Measurements from ENCODE around the gene FAM72C. TPM values are rescaled to one million over a fixed set of nuclear protein-coding genes. Genes with fewer than 3 reads are reported as not detected.
"Not testable (repeated sequence)": the region's sequence is repeated elsewhere in the genome, so short reads cannot be mapped to it uniquely, and the experiment has no call there.

Gene FAM72C
- total RNA-seq, 4 donors from 2014 or later: 0.61 TPM; not detected in 3

DNA sequence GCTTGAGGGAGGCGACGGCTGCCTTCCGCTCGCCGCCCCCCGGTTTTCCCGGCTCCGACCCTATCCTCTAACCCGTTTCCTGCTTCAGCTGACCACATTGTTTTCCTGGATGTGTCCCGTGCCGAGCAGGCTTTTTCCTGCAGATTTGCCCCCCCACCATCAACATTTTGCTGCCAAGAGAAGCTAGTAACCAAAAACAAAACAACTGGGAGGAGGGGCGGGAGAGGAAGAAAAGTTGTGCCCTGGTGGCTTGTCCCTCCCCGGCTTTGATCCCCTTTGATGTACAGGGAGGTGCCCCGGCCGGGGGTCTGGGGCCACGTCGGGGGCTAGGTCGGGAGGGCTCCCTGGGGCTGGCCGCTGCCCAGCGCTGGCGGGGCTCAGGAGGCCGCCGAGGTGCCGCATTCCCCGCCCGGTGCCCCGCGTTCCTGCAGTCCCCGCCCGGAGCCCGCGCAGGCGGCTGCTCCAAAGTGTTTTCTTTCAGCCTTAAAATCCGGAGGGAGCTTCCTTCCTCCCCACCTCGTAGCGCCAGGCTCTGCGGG lies 2.2 kb upstream of the FAM72C start:
- H3K4me3 ChIP-seq: peak overlapping the region in 3 of 4 donors; percentile 27 to 46 (median 30)
- in situ Hi-C loops (cut with MboI; ENCODE audit: low sequenced_read_pairs in 4 of 4); H3K36me3 ChIP-seq; intact Hi-C loops (cut with DNase I; ENCODE audit: low total_unique reads); H3K9me3 ChIP-seq; H3K4me1 ChIP-seq; ATAC-seq; H3K27ac ChIP-seq; H3K27me3 ChIP-seq: not testable (repeated sequence)
- DNase-seq: peak in 1 of 2 donors; percentile 1

DNA sequence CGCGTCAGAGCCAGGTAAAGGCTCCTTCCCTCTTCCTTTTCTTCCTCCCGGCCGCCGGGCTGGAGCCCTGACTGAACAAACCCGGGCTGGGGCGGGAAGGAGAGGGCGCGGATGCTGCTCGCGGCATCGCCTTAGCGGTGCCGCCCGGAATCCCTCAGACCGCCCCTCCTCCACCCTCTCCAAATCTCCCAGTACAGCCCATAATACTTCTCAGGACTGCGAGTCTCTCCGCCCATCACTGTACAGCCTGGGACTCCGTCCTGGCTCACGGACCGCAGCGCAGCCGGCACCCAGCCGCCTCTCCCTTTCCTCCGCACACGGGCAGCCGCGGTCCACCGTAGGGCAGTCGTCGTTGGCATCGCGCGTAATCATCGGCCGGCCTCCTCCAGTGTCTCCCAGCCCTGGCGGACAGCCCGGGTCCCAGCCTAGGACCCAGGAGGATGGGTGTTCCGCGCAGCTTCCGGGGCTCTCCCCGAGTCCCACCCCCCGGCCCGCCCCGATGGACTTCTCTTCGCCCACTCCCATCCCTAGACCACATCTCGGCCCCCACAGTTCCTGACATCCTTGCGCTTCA lies 1.1 kb upstream of the FAM72C start:
- H3K27ac ChIP-seq; H3K4me1 ChIP-seq; in situ Hi-C loops (cut with MboI; ENCODE audit: low sequenced_read_pairs in 4 of 4); H3K9me3 ChIP-seq; H3K4me3 ChIP-seq; intact Hi-C loops (cut with DNase I; ENCODE audit: low total_unique reads); H3K36me3 ChIP-seq; H3K27me3 ChIP-seq; DNase-seq: not testable (repeated sequence)
- ATAC-seq: peak; percentile 4 to 19

DNA sequence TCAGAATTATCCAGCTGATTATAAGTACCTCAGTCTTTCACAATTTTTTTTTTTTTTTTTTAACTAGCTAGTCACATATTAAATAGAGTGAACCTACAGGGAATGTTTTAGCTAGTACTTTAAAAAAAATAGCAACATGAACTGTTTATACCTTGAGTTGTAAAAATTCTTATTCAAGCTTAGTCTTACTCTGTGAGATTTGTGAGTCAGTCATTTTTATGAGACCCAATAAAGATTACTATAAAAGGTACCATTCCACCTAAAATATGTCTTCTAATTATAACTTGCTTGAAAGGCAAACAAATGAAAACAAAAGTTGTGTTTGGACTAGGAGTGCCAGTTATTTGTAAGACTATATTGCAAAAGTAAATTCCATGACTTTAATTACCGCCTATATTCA lies 5.9 kb downstream of the FAM72C start:
- ATAC-seq; DNase-seq; H3K4me3 ChIP-seq; H3K4me1 ChIP-seq; H3K27me3 ChIP-seq; intact Hi-C loops (cut with DNase I; ENCODE audit: low total_unique reads); in situ Hi-C loops (cut with MboI; ENCODE audit: low sequenced_read_pairs in 4 of 4); H3K9me3 ChIP-seq; H3K27ac ChIP-seq; H3K36me3 ChIP-seq: not testable (repeated sequence)

DNA sequence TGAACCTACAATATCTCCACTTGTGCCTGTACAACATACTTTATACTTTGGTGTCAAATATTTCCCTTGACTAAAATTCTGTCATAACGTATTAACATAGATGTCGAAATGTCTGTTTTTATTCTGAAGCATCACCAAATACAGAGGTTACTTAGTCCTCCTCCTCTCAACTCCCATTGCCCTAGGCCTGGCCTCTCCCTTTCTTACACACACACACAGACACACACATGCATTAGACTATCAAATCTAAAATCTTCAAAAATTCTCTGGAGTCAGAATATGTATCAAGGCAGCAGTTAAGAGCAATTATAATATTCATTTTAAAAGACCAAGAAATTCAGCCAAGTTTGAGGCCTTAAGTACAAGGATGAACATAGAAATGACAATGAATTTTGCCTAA lies 7.5 kb downstream of the FAM72C start:
- intact Hi-C loops (cut with DNase I; ENCODE audit: low total_unique reads); H3K4me1 ChIP-seq; in situ Hi-C loops (cut with MboI; ENCODE audit: low sequenced_read_pairs in 4 of 4); H3K27me3 ChIP-seq; H3K4me3 ChIP-seq; H3K36me3 ChIP-seq; DNase-seq; ATAC-seq; H3K9me3 ChIP-seq; H3K27ac ChIP-seq: not testable (repeated sequence)

DNA sequence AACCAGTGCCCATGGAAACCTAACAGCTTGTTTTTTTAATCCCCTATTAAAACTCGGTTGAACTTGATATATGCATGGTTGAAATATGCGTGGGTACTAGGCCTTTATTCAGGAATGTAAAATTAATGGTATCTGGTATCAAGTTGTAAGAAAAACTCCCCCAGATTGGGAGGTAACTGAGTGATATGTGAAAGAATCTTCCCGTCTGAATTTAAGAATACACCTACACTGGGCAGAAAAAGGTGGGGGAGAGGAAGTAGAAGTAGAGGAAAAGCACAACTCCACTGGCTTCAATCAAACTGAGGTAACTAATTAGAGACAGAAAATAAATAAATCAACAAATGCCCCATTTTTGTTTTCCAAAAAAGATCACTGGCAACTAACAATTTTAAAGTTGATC lies 15.9 kb downstream of the FAM72C start:
- H3K4me3 ChIP-seq; H3K9me3 ChIP-seq; DNase-seq; H3K4me1 ChIP-seq; in situ Hi-C loops (cut with MboI; ENCODE audit: low sequenced_read_pairs in 4 of 4); ATAC-seq; H3K27me3 ChIP-seq; H3K36me3 ChIP-seq; intact Hi-C loops (cut with DNase I; ENCODE audit: low total_unique reads); H3K27ac ChIP-seq: not testable (repeated sequence)

DNA sequence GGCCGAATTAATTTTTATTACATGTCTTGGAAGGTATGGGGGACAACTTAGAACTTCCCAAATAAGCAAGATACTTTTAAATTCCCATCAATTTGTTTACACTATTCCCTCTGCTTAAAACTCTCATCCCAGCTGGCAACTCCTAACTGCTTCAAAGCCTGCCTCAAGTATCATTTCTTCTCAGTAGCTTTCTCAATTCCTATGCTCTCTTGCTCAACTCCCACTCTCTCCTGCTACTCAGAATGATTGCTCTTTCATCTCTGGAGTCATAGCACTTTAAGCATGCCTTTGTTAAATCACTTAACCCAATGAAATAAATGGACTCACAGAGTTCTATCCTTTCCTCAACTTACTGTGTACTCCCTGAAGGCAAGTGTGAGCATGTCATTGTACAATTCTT lies 18.9 kb downstream of the FAM72C start:
- H3K36me3 ChIP-seq; H3K9me3 ChIP-seq; ATAC-seq; intact Hi-C loops (cut with DNase I; ENCODE audit: low total_unique reads); H3K27ac ChIP-seq; H3K4me1 ChIP-seq; H3K4me3 ChIP-seq; DNase-seq; H3K27me3 ChIP-seq; in situ Hi-C loops (cut with MboI; ENCODE audit: low sequenced_read_pairs in 4 of 4): not testable (repeated sequence)

DNA sequence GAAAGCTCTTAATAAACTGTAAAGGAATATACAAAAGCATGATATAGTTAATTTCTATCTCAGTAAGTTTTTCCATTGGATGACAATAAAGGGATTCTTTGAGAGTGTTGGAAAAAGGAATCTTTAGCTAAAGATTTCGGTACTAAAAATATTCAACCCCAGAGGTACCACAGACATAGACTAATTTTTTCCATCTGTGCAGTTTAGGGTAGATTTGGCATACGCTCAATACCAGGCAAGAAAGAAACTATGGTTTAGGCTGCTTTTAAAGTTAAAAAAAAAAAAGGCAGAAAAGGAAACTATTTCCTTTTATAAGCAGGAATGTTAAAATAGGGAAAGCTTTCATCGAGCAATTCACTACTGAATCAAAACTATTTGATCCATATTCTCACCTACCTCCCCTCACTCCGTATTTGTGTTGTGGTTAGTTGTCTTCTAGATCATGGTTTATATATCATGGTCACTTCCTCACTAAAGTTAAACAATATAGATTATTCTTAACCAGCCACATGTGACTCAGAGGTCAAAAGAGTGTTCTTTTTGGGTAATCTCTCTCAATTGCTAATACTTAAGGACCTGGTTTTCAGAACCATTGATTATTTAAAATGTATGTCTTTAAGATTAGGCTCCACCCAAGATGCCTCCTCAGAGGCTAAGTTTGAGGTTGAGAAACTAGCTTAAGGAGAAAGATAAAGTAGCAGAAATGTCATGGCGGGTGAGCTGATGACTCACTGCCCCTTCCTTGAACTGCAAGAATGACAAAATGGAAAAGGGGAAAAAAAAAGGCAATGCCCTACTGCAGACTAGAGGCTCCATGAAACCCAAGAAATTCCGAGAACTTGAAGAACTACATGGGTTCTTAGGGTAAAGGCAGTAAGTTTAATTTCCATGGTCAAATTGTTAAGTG lies 20.0 kb downstream of the FAM72C start:
- H3K36me3 ChIP-seq; DNase-seq; H3K27ac ChIP-seq; H3K9me3 ChIP-seq; H3K27me3 ChIP-seq; in situ Hi-C loops (cut with MboI; ENCODE audit: low sequenced_read_pairs in 4 of 4); ATAC-seq; intact Hi-C loops (cut with DNase I; ENCODE audit: low total_unique reads); H3K4me1 ChIP-seq; H3K4me3 ChIP-seq: not testable (repeated sequence)

DNA sequence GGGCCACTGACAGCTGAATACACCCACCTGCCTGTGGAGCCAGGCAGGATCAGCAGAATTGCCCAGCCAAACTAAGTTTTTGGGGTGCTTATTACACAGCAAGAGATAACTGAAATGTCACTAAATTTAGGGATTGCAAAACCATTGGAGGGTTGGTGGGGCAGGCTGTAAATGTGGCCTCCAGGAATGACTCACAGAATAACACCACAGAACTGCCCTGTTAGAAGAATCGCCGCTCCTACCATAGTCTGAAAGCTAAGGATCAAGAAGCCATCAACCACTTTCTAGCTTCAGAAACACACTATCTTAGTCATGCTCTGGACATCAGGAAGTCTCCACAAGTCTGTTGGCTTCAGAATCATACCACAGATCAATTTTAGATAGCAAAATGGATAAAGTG lies 24.0 kb downstream of the FAM72C start:
- H3K4me3 ChIP-seq; DNase-seq; ATAC-seq; H3K27ac ChIP-seq; H3K4me1 ChIP-seq; H3K27me3 ChIP-seq; intact Hi-C loops (cut with DNase I; ENCODE audit: low total_unique reads); H3K36me3 ChIP-seq; in situ Hi-C loops (cut with MboI; ENCODE audit: low sequenced_read_pairs in 4 of 4); H3K9me3 ChIP-seq: not testable (repeated sequence)

DNA sequence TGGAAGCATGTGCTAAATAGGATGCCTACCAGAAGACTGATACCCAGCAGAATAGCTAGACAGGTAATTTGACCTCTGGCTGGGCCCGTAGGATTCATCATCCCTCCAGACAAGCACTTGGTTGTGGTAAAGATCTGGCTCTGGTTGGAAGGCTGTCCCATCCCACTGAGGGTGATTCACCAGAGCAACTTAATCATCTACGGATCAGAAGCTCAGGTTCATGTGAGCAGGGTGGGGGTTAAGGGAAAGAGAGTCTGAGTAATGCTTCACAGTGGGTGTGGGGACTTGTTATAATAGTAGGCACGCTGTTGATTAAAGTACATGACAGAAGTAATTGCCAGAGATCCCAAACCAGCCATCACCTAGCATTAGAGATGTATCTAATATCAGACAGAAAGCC lies 26.5 kb downstream of the FAM72C start:
- H3K36me3 ChIP-seq; H3K4me1 ChIP-seq; intact Hi-C loops (cut with DNase I; ENCODE audit: low total_unique reads); DNase-seq; H3K27ac ChIP-seq; in situ Hi-C loops (cut with MboI; ENCODE audit: low sequenced_read_pairs in 4 of 4); H3K9me3 ChIP-seq; H3K27me3 ChIP-seq; H3K4me3 ChIP-seq: not testable (repeated sequence)
- peak in 1 of 2 donors; percentile 46 for ATAC-seq

DNA sequence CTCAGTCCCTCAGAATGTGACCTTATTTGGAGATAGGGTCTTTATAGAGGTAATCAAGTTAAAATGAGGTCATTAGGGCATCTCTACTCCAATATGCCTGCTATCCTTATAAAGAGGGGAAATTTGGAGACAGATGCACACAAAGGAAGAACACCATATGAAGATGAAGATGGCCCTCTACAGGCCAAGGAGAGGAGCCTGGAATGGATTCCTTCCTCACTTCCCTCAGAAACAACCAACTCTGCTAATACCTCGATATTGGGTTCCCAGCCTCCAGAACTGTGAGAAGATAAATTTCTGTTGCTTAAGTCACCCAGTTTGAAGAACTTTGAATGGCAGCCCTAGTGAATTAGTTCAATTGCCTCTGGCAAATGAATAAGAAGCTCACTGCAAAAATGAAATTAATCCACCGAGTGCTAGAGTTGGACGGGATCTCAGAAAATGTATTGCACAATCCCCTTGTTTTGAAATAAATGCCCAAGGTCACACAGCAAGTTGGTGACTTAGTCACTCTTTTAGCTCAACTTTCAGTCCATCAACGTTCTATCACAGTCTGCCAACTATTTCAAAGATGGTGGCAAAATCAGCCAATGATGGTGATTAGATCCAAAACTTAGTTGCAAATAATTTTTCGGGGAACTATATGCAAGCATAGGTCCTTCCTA lies 27.1 kb downstream of the FAM72C start:
- H3K4me1 ChIP-seq; intact Hi-C loops (cut with DNase I; ENCODE audit: low total_unique reads); H3K9me3 ChIP-seq; DNase-seq; in situ Hi-C loops (cut with MboI; ENCODE audit: low sequenced_read_pairs in 4 of 4); H3K4me3 ChIP-seq; H3K36me3 ChIP-seq; H3K27me3 ChIP-seq; H3K27ac ChIP-seq: not testable (repeated sequence)
- ATAC-seq: peak; percentile 42 to 58

DNA sequence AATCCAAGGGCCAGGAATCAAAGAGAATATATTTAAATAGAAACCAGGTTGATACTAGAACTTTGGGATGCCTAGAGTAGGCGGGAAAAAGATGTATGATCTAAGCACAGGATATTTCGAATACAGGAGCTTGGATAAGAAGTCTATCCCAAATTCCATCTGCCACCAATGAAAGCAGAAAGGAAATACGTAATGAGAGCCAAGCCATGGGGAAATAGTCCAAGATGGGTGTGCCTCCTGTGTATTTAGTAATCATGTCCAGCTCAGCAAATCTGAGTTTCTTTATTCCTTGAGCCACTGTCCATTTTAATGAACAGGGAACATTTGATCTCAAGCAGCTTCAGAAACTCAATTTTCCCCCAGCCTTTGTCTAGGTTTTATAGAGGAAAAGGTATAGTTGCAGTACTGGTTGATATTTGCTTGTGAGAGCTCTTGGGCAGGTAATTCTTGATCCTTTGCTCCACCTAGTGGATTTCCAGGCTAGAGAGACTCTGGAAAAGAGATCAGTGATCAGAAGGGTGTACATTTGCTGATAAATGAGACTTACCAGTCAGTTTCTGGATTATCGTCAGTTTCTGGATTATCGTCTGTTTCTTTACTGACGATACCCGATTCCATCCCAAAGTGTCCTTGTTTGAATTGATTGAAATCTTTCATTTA lies 28.3 kb downstream of the FAM72C start:
- DNase-seq; H3K36me3 ChIP-seq; in situ Hi-C loops (cut with MboI; ENCODE audit: low sequenced_read_pairs in 4 of 4); H3K27me3 ChIP-seq; H3K4me1 ChIP-seq; H3K4me3 ChIP-seq; intact Hi-C loops (cut with DNase I; ENCODE audit: low total_unique reads); H3K27ac ChIP-seq; H3K9me3 ChIP-seq: not testable (repeated sequence)
- ATAC-seq: peak in 1 of 2 donors; percentile 56

All from gastrocnemius medialis (tissue), 4 donors.